ENCODE measurements around the gene TRAPPC4. TPM values are rescaled to one million over a fixed set of nuclear protein-coding genes. Genes with fewer than 3 reads are reported as not detected.
"Not testable (repeated sequence)": the region's sequence is repeated elsewhere in the genome, so short reads cannot be mapped to it uniquely, and the experiment has no call there.

TRAPPC4 gene
- total RNA-seq, 3 donors from 2014 or later (not counting 1 experiment from before 2014, with no cell fraction given), result 71.4 to 84.5 (median 77.5) TPM

GRCh38 chr11:119016216-119017009 lies 2.2 kb upstream of the TRAPPC4 start:
- 82% methylated on average over 13 of the region's 14 CpGs for WGBS (ENCODE audit: insufficient coverage)

DNA sequence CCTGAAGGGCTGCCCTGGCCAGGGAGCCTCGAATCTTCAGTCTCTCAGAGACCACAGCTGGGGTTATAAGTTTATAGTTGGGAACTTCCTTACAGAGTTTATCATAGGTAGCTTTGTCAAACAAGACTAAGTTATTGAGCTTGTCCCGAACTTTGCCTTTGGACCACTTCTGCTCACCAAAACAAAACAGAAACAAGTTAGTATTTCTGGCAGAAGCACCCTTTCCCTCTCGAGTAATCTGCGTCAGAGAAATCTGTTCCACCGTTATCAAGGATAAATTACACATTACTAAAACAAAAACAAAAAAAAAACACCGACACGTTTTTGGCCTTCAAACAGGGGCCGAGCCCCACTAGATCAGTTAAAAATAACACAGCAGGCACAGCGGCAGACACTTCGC lies 1.2 kb upstream of the TRAPPC4 start:
- peaks cover 18 to 27% of the 10 kb centered on the region in 2 donors for H3K4me1 Mint-ChIP-seq
- peak overlapping the region; percentile 99 for H3K4me3 Mint-ChIP-seq
- ATAC-seq; H3K27me3 ChIP-seq (ENCODE audit: control insufficient read depth, insufficient read depth, low read length); H3K36me3 Mint-ChIP-seq; H3K9me3 ChIP-seq (ENCODE audit: control insufficient read depth, insufficient read depth, low read length); H3K9me3 Mint-ChIP-seq; H3K27me3 Mint-ChIP-seq (ENCODE audit: low read depth in 2 of 2): not testable (repeated sequence)
- 2% methylated on average over 9 of the region's 10 CpGs for WGBS (ENCODE audit: insufficient coverage)
- H3K27ac Mint-ChIP-seq, result peak overlapping the region; percentile 99
- DNase-seq, result peak in 1 of 2 donors; percentile 40
- peaks cover 53% of the 10 kb centered on the region for H3K36me3 ChIP-seq (ENCODE audit: control insufficient read depth, insufficient read depth, low read length)
- intact Hi-C loops (cut with micrococcal nuclease), result loop anchor here (5.0 kb wide), 3 partner anchors 40 to 190 kb away; partner anchors contain the start of genes CBL, DPAGT1 and HYOU1
- peaks cover 33% of the 10 kb centered on the region for H3K4me1 ChIP-seq (ENCODE audit: control insufficient read depth, insufficient read depth, low read length)
- H3K4me3 ChIP-seq (ENCODE audit: low read length), result peak overlapping the region; percentile 93
- H3K27ac ChIP-seq (ENCODE audit: low read length), result peak overlapping the region; percentile 94

More at GRCh38 chr11:119016216-119017009, 2.2 kb upstream of the TRAPPC4 start:
- intact Hi-C loops (cut with micrococcal nuclease), result loop anchor here (5.0 kb wide), 3 partner anchors 41 to 191 kb away; partner anchors contain the start of genes CBL, DPAGT1 and HYOU1
- TF ChIP-seq, protein P1, sequence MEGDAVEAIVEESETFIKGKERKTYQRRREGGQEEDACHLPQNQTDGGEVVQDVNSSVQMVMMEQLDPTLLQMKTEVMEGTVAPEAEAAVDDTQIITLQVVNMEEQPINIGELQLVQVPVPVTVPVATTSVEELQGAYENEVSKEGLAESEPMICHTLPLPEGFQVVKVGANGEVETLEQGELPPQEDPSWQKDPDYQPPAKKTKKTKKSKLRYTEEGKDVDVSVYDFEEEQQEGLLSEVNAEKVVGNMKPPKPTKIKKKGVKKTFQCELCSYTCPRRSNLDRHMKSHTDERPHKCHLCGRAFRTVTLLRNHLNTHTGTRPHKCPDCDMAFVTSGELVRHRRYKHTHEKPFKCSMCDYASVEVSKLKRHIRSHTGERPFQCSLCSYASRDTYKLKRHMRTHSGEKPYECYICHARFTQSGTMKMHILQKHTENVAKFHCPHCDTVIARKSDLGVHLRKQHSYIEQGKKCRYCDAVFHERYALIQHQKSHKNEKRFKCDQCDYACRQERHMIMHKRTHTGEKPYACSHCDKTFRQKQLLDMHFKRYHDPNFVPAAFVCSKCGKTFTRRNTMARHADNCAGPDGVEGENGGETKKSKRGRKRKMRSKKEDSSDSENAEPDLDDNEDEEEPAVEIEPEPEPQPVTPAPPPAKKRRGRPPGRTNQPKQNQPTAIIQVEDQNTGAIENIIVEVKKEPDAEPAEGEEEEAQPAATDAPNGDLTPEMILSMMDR (IDR thresholded peaks at IDR 0.05), result no peak
- no peaks in the 10 kb centered on the region for H3K27me3 Mint-ChIP-seq (ENCODE audit: low read depth in 2 of 2)
- H3K9me3 Mint-ChIP-seq, result no peaks in the 10 kb centered on the region
- no peak overlapping the region for H3K4me3 ChIP-seq (ENCODE audit: low read length)
- peak overlapping the region; percentile 99 for H3K4me3 Mint-ChIP-seq
- peaks cover 18 to 27% of the 10 kb centered on the region in 2 donors for H3K4me1 Mint-ChIP-seq
- H3K27me3 ChIP-seq (ENCODE audit: control insufficient read depth, insufficient read depth, low read length), result no peaks in the 10 kb centered on the region
- peak overlapping the region; percentile 94 for H3K27ac ChIP-seq (ENCODE audit: low read length)
- peaks cover 33% of the 10 kb centered on the region for H3K4me1 ChIP-seq (ENCODE audit: control insufficient read depth, insufficient read depth, low read length)
- DNase-seq (no peak), ATAC-seq (no peak)
- H3K36me3 Mint-ChIP-seq, result no peaks in the 10 kb centered on the region
- no peaks in the 10 kb centered on the region for H3K9me3 ChIP-seq (ENCODE audit: control insufficient read depth, insufficient read depth, low read length)
- H3K36me3 ChIP-seq (ENCODE audit: control insufficient read depth, insufficient read depth, low read length), result peaks cover 52% of the 10 kb centered on the region
- peak overlapping the region; percentile 99 for H3K27ac Mint-ChIP-seq

DNA sequence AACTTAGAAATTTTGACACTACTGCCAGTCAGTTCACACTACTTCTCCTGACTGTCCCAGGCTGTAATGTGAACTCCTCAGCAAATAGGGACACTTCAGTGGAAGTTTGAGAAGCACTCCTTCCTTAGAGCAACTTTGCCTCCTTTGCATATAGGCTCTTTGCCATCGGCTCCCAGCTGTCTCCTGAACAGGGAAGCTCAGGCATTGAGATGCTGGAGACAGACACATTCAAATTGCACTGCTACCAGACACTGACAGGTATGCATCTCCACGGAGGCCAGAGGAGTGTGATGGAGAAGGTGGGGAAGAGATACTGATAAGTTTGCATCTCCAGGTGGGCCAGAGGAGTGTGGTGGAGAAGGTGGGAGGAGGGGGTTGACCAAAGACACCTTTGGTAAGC lies 1.4 kb downstream of the TRAPPC4 start:
- Histone ChIP-seq H3K4me1 (ENCODE audit: control insufficient read depth, insufficient read depth, low read length) (peaks cover 33% of the 10 kb centered on the region), H3K36me3 (ENCODE audit: control insufficient read depth, insufficient read depth, low read length) (peaks cover 58% of the 10 kb centered on the region), H3K27me3 (ENCODE audit: control insufficient read depth, insufficient read depth, low read length) (no peaks in the 10 kb centered on the region), H3K4me3 (ENCODE audit: low read length) (no peak overlapping the region), H3K27ac (ENCODE audit: low read length) (peak overlapping the region; percentile 94), H3K9me3 (ENCODE audit: control insufficient read depth, insufficient read depth, low read length) (no peaks in the 10 kb centered on the region)
- DNase-seq, result no peak
- Mint-ChIP-seq H3K27ac (peak overlapping the region; percentile 99), H3K9me3 (no peaks in the 10 kb centered on the region), H3K27me3 (ENCODE audit: low read depth in 2 of 2) (no peaks in the 10 kb centered on the region), H3K36me3 (peaks cover 8% of the 10 kb centered on the region), H3K4me1 (peaks cover 23 to 27% of the 10 kb centered on the region in 2 donors), H3K4me3 (peak overlapping the region; percentile 99)
- no peak for ATAC-seq
- intact Hi-C loops (cut with micrococcal nuclease), result loop anchor here (2.0 to 5.0 kb wide), 4 partner anchors 37 to 187 kb away; partner anchors contain the start of genes CBL, DPAGT1, HYOU1 and VPS11
- TF ChIP-seq, protein P1 (IDR thresholded peaks at IDR 0.05), result no peak
- 83% methylated on average over 2 of the region's 2 CpGs for WGBS (ENCODE audit: insufficient coverage)

DNA sequence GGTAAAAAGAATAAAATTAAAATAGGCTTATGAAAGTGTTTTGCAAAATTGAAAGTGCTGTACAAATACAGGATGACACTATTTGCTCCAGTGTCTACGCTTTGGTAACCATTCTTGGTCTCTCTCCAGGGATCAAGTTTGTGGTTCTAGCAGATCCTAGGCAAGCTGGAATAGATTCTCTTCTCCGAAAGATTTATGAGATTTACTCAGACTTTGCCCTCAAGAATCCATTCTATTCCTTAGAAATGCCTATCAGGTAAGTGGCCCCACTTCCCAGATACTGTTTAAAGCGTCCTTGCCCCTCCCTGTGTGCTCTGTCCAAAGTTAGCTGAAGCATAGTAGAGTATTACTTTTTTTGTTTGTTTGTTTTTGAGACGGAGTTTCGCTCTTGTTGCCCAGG lies 3.1 kb downstream of the TRAPPC4 start:
- peaks cover 50% of the 10 kb centered on the region for H3K36me3 ChIP-seq (ENCODE audit: control insufficient read depth, insufficient read depth, low read length)
- H3K27ac Mint-ChIP-seq, result peak overlapping the region in 1 of 2 donors; percentile 31
- H3K4me3 ChIP-seq (ENCODE audit: low read length), result no peak overlapping the region

More for the DNA sequence above, 3.1 kb downstream of the TRAPPC4 start:
- no peaks in the 10 kb centered on the region for H3K27me3 ChIP-seq (ENCODE audit: control insufficient read depth, insufficient read depth, low read length)
- H3K9me3 Mint-ChIP-seq, result no peaks in the 10 kb centered on the region
- TF ChIP-seq, protein P1 (IDR thresholded peaks at IDR 0.05), result no peak
- H3K27me3 Mint-ChIP-seq (ENCODE audit: low read depth in 2 of 2), result no peaks in the 10 kb centered on the region
- ATAC-seq, result no peak
- H3K4me3 Mint-ChIP-seq, result peak overlapping the region; percentile 28
- H3K4me1 Mint-ChIP-seq, result peaks cover 23 to 26% of the 10 kb centered on the region in 2 donors
- no peak for DNase-seq
- intact Hi-C loops (cut with micrococcal nuclease), result no loop called here
- no peaks in the 10 kb centered on the region for H3K9me3 ChIP-seq (ENCODE audit: control insufficient read depth, insufficient read depth, low read length)
- H3K27ac ChIP-seq (ENCODE audit: low read length), result no peak overlapping the region
- H3K36me3 Mint-ChIP-seq, result peaks cover 8% of the 10 kb centered on the region
- H3K4me1 ChIP-seq (ENCODE audit: control insufficient read depth, insufficient read depth, low read length), result peaks cover 26% of the 10 kb centered on the region
- WGBS (ENCODE audit: insufficient coverage), result 92% methylated on average over 4 of the region's 5 CpGs
